Measurements from ENCODE around the gene PRTG. TPM values are rescaled to one million over a fixed set of nuclear protein-coding genes. Genes with fewer than 3 reads are reported as not detected.

Gene PRTG
- total RNA-seq, 1 donor from 2014 or later: 10.5 TPM

- Histone ChIP-seq H3K4me3 (no peak overlapping the region), H3K27me3 (ENCODE audit: low read depth) (no peaks in the 10 kb centered on the region), H3K4me1 (no peaks in the 10 kb centered on the region), H3K36me3 (no peaks in the 10 kb centered on the region), H3K27ac (no peak overlapping the region), H3K9me3 (no peaks in the 10 kb centered on the region)
- no peak for DNase-seq
- peak; percentile 76 for TF ChIP-seq CTCF (IDR thresholded peaks at IDR 0.05)
- ATAC-seq: peak; percentile 59 to 80
- intact Hi-C loops (cut with DNase I): no loop called here
Observed at GRCh38 chr15:55774113-55774970, 31.4 kb upstream of the PRTG start.

- H3K36me3 ChIP-seq: no peaks in the 10 kb centered on the region
- no peaks in the 10 kb centered on the region for H3K27me3 ChIP-seq (ENCODE audit: low read depth)
- ATAC-seq (no peak), DNase-seq (no peak)
- TF ChIP-seq CTCF (IDR thresholded peaks at IDR 0.05): no peak
- intact Hi-C loops (cut with DNase I): no loop called here
- H3K4me1 ChIP-seq: no peaks in the 10 kb centered on the region
- H3K4me3 ChIP-seq: no peak overlapping the region
- no peaks in the 10 kb centered on the region for H3K9me3 ChIP-seq
- H3K27ac ChIP-seq: no peak overlapping the region
Observed at GRCh38 chr15:55770806-55771205, 27.9 kb upstream of the PRTG start.

GRCh38 chr15:55770261-55770660 is 27.3 kb upstream of the PRTG start:
- H3K27me3 ChIP-seq (ENCODE audit: low read depth): no peaks in the 10 kb centered on the region
- ATAC-seq (no peak), DNase-seq (no peak)
- no peak for TF ChIP-seq CTCF (IDR thresholded peaks at IDR 0.05)
- no peak overlapping the region for H3K4me3 ChIP-seq
- no peak overlapping the region for H3K27ac ChIP-seq
- intact Hi-C loops (cut with DNase I): no loop called here
- H3K9me3 ChIP-seq: no peaks in the 10 kb centered on the region
- no peaks in the 10 kb centered on the region for H3K4me1 ChIP-seq
- no peaks in the 10 kb centered on the region for H3K36me3 ChIP-seq

- Histone ChIP-seq H3K9me3 (no peaks in the 10 kb centered on the region), H3K4me3 (no peak overlapping the region), H3K27ac (no peak overlapping the region), H3K36me3 (no peaks in the 10 kb centered on the region), H3K27me3 (ENCODE audit: low read depth) (no peaks in the 10 kb centered on the region), H3K4me1 (no peaks in the 10 kb centered on the region)
- no peak for DNase-seq
- no peak for ATAC-seq
- no peak for TF ChIP-seq CTCF (IDR thresholded peaks at IDR 0.05)
- intact Hi-C loops (cut with DNase I): no loop called here
Observed at GRCh38 chr15:55768670-55769185, 25.8 kb upstream of the PRTG start.

GRCh38 chr15:55766676-55767075 is 23.7 kb upstream of the PRTG start:
- no peak for ATAC-seq
- no peak for TF ChIP-seq CTCF (IDR thresholded peaks at IDR 0.05)
- Histone ChIP-seq H3K27ac (no peak overlapping the region), H3K4me3 (no peak overlapping the region), H3K36me3 (no peaks in the 10 kb centered on the region), H3K9me3 (no peaks in the 10 kb centered on the region), H3K27me3 (ENCODE audit: low read depth) (no peaks in the 10 kb centered on the region), H3K4me1 (no peaks in the 10 kb centered on the region)
- intact Hi-C loops (cut with DNase I): no loop called here
- DNase-seq: no peak

Measured in lower lobe of right lung (tissue), 2 donors.